H9 (cell line): ENCODE results near the gene SPOCD1. TPM values are rescaled to one million over a fixed set of nuclear protein-coding genes. Genes with fewer than 3 reads are reported as not detected.
A peak's percentile ranks its signal among the peaks of the same experiment; 100 is the strongest.

Experiments used
- DNase-seq: peaks from one replicate; pipeline ENCODE4 v3.0.0-alpha.2; 2017
- H2AFZ ChIP-seq: one replicate; pipeline ENCODE4 v1.6.1; 2013; ENCODE audit warnings: mild to moderate bottlenecking, low read length, control low read depth, moderate library complexity
- H2AK5ac ChIP-seq: 2 replicates; pipeline ENCODE4 v1.6.1; 2013; ENCODE audit warnings: low read length, control low read depth, mixed read lengths; ENCODE audit not compliant: insufficient read length
- H2BK120ac ChIP-seq: one replicate; pipeline ENCODE4 v1.6.1; 2013; ENCODE audit warnings: low read depth, mild to moderate bottlenecking, low read length, control low read depth, inconsistent platforms; ENCODE audit not compliant: poor library complexity, severe bottlenecking
- H2BK12ac ChIP-seq: 2 replicates; pipeline ENCODE4 v1.6.1; 2013; ENCODE audit warnings: low read length, control low read depth, mixed read lengths, low read depth; ENCODE audit not compliant: insufficient read length
- H2BK15ac ChIP-seq: 2 replicates; pipeline ENCODE4 v1.6.1; 2013; ENCODE audit warnings: low read depth, low read length, control low read depth
- H2BK20ac ChIP-seq: one replicate; pipeline ENCODE4 v1.6.1; 2013; ENCODE audit warnings: low read depth, mild to moderate bottlenecking, low read length, control low read depth, inconsistent platforms; ENCODE audit not compliant: poor library complexity, severe bottlenecking
- H2BK5ac ChIP-seq: 2 replicates; pipeline ENCODE4 v1.6.1; 2013; ENCODE audit warnings: low read length, control low read depth, mixed read lengths; ENCODE audit not compliant: insufficient read length
- H3K14ac ChIP-seq: 2 replicates; pipeline ENCODE4 v1.6.1; 2013; ENCODE audit warnings: low read length, control low read depth; ENCODE audit not compliant: insufficient read depth
- H3K18ac ChIP-seq: 2 replicates; pipeline ENCODE4 v1.6.1; 2013; ENCODE audit warnings: low read depth, mild to moderate bottlenecking, mixed read lengths, low read length, control low read depth; ENCODE audit not compliant: insufficient read length
- H3K23ac ChIP-seq: 2 replicates; pipeline ENCODE4 v1.6.1; 2013; ENCODE audit warnings: low read length, control low read depth, mixed read lengths, low read depth; ENCODE audit not compliant: insufficient read length
- H3K23me2 ChIP-seq: 2 replicates; pipeline ENCODE4 v1.6.1; 2013; ENCODE audit warnings: low read depth, mild to moderate bottlenecking, mixed read lengths, low read length, control low read depth; ENCODE audit not compliant: insufficient read length, poor library complexity, severe bottlenecking
- H3K27ac ChIP-seq: 2 replicates; pipeline ENCODE4 v1.5.1; 2013; ENCODE audit warnings: low read length, control low read depth, mixed read lengths, low read depth; ENCODE audit not compliant: insufficient read length
- H3K27me3 ChIP-seq: 2 replicates; pipeline ENCODE4 v1.6.1; 2013; ENCODE audit warnings: low read length, control low read depth, inconsistent platforms; ENCODE audit not compliant: insufficient read depth
- H3K4ac ChIP-seq: 2 replicates; pipeline ENCODE4 v1.6.1; 2013; ENCODE audit warnings: low read depth, mild to moderate bottlenecking, control low read depth, inconsistent platforms, low read length, moderate library complexity
- H3K4me1 ChIP-seq: 2 replicates; pipeline ENCODE4 v1.6.1; 2013; ENCODE audit warnings: low read length, control low read depth, inconsistent platforms; ENCODE audit not compliant: insufficient read depth
- H3K4me2 ChIP-seq: 2 replicates; pipeline ENCODE4 v1.6.1; 2013; ENCODE audit warnings: low read length, control low read depth, mixed read lengths; ENCODE audit not compliant: insufficient read length, insufficient read depth
- H3K56ac ChIP-seq: 2 replicates; pipeline ENCODE4 v1.6.1; 2013; ENCODE audit warnings: low read depth, mild to moderate bottlenecking, mixed read lengths, low read length, control low read depth; ENCODE audit not compliant: insufficient read length
- H3K79me1 ChIP-seq: 2 replicates; pipeline ENCODE4 v1.6.1; 2013; ENCODE audit warnings: low read depth, mild to moderate bottlenecking, moderate library complexity, low read length, control low read depth, inconsistent platforms; ENCODE audit not compliant: insufficient read depth, poor library complexity, severe bottlenecking
- H3K79me2 ChIP-seq: 2 replicates; pipeline ENCODE4 v1.6.1; 2013; ENCODE audit warnings: low read length, control low read depth, inconsistent platforms; ENCODE audit not compliant: insufficient read depth
- H3K9ac ChIP-seq: 2 replicates; pipeline ENCODE4 v1.6.1; 2013; ENCODE audit warnings: low read length, control low read depth, mixed read lengths; ENCODE audit not compliant: insufficient read length; ENCODE audit errors: extremely low read depth
- H3K9me3 ChIP-seq: one replicate; pipeline ENCODE4 v1.6.1; 2013; ENCODE audit warnings: low read depth, low read length, inconsistent platforms; ENCODE audit not compliant: control insufficient read depth
- H3T11ph ChIP-seq: one replicate; pipeline ENCODE4 v1.6.1; 2013; ENCODE audit warnings: mild to moderate bottlenecking, low read length, control low read depth, inconsistent platforms
- H4K20me1 ChIP-seq: one replicate; pipeline ENCODE4 v1.6.1; 2013; ENCODE audit not compliant: control insufficient read depth, insufficient read length, insufficient read depth
- H4K5ac ChIP-seq: 2 replicates; pipeline ENCODE4 v1.6.1; 2013; ENCODE audit warnings: low read depth, mild to moderate bottlenecking, mixed read lengths, low read length, control low read depth; ENCODE audit not compliant: insufficient read length
- H4K8ac ChIP-seq: replicated peaks from 2 replicates; pipeline ENCODE4 v1.6.1; 2013; ENCODE audit warnings: low read length, control low read depth, mixed read lengths, low read depth; ENCODE audit not compliant: insufficient read length
- H4K91ac ChIP-seq: 2 replicates; pipeline ENCODE4 v1.6.1; 2013; ENCODE audit warnings: low read depth, mild to moderate bottlenecking, moderate library complexity, mixed read lengths, low read length, control low read depth; ENCODE audit not compliant: insufficient read length
- H3K27ac Mint-ChIP-seq, 3 experiments: 2 replicates in 2 of 3; 3 replicates in 1 of 3; pipeline ENCODE4 v1.8.0; 2020 to 2021; ENCODE audit warnings: mixed read lengths in 3 of 3, mild to moderate bottlenecking in 1 of 3, moderate library complexity in 1 of 3
- H3K27me3 Mint-ChIP-seq: 2 replicates; pipeline ENCODE4 v1.8.0; 2021; ENCODE audit warnings: low read depth, mild to moderate bottlenecking, moderate library complexity, mixed read lengths
- H3K36me3 Mint-ChIP-seq, 3 experiments: 2 replicates in 2 of 3; 3 replicates in 1 of 3; pipeline ENCODE4 v1.8.0; 2020 to 2021; ENCODE audit warnings: low read depth in 3 of 3, mixed read lengths in 3 of 3; ENCODE audit not compliant: insufficient read depth in 1 of 3
- H3K4me1 Mint-ChIP-seq, 2 experiments: 2 replicates each; pipeline ENCODE4 v1.8.0; 2020; ENCODE audit warnings: mixed read lengths in 2 of 2
- H3K4me3 Mint-ChIP-seq, 2 experiments: 2 replicates in 1 of 2; 3 replicates in 1 of 2; pipeline ENCODE4 v1.8.0; 2020 to 2021; ENCODE audit warnings: mild to moderate bottlenecking in 2 of 2, mixed read lengths in 2 of 2, moderate library complexity in 1 of 2
- H3K9me3 Mint-ChIP-seq, 2 experiments: 2 replicates in 1 of 2; 3 replicates in 1 of 2; pipeline ENCODE4 v1.8.0; 2020; ENCODE audit warnings: mild to moderate bottlenecking in 2 of 2, mixed read lengths in 2 of 2, moderate library complexity in 1 of 2
- CTCF ChIP-seq: fragments of 200-600 bp; sonication (generic); conservative IDR thresholded peaks from 3 replicates; pipeline ENCODE4 v1.8.0; 2021; ENCODE audit warnings: antibody characterized with exemption, mild to moderate bottlenecking
- WGBS: extraction: QIAGEN DNeasy Blood & Tissue Kit; methylation state at CpG from one replicate; pipeline ENCODE4 v1.1.7; 2013; ENCODE audit warnings: missing lambda C conversion rate, low lambda C conversion rate, mixed read lengths; ENCODE audit not compliant: insufficient read length; ENCODE audit errors: extremely low coverage; 5-methylcytosine and 5-hydroxymethylcytosine counted together
- total RNA-seq: library from RNA; stranded (reverse); gene quantifications from 2 replicates; pipeline ENCODE4 v1.2.1, GENCODE V29; 2021

The SPOCD1 gene
- total RNA-seq, 1 experiment from 2014 or later: 1.5 TPM

- Histone ChIP-seq H3K23me2 (peaks cover 6% of the 10 kb centered on the region), H2BK120ac (no peak overlapping the region), H2BK15ac (no peak overlapping the region), H2BK20ac (no peak overlapping the region), H4K8ac (no peak overlapping the region), H3K56ac (no peak overlapping the region), H3K18ac (no peak overlapping the region), H3T11ph (no peak overlapping the region), H3K4me1 (peaks cover 9% of the 10 kb centered on the region; the same call in 1 of the 2 replicates), H2AK5ac (no peak overlapping the region), H3K23ac (no peak overlapping the region), H3K14ac (no peak overlapping the region), H4K91ac (no peak overlapping the region), H3K79me2 (no peaks in the 10 kb centered on the region), H3K4me2 (no peak overlapping the region), H4K5ac (no peak overlapping the region), H3K79me1 (no peaks in the 10 kb centered on the region), H3K27ac (no peak overlapping the region), H3K27me3 (no peaks in the 10 kb centered on the region), H3K9me3 (no peaks in the 10 kb centered on the region), H2BK5ac (no peak overlapping the region), H3K9ac (no peak overlapping the region), H4K20me1 (no peaks in the 10 kb centered on the region), H2AFZ (no peak overlapping the region), H2BK12ac (no peak overlapping the region), H3K4ac (no peak overlapping the region)
- H3K27ac Mint-ChIP-seq: no peak overlapping the region
- H3K9me3 Mint-ChIP-seq: no peaks in the 10 kb centered on the region
- no CpG with 5 or more reads among the region's 16 CpGs for WGBS
- TF ChIP-seq CTCF: no peak
- no peaks in the 10 kb centered on the region for H3K36me3 Mint-ChIP-seq
- peak; percentile 21 for DNase-seq
- H3K4me3 Mint-ChIP-seq: peak overlapping the region; percentile 23 to 30; a peak in 2 of 5 replicates
- no peaks in the 10 kb centered on the region; the same call in 1 of the 2 replicates for H3K27me3 Mint-ChIP-seq
- H3K4me1 Mint-ChIP-seq: peaks cover 23 to 34% of the 10 kb centered on the region in 2 experiments
Observed at GRCh38 chr1:31786366-31787060, 29.3 kb downstream of the SPOCD1 start.
